SK-N-SH treated with all-trans-retinoic acid at 6 μM for 48 hours (cell line): ENCODE results near the gene GYG1.

Experiments
- ARNTL ChIP-seq: fragments of 450-650 bp; formaldehyde crosslinking; IDR thresholded peaks from 2 replicates; pipeline ENCODE4 v1.5.0; 2020; ENCODE audit warnings: low read depth, mild to moderate bottlenecking, moderate library complexity, borderline replicate concordance
- BACH2 ChIP-seq: fragments of 250-450 bp; sonication (Bioruptor Pico); IDR thresholded peaks from 2 replicates; pipeline ENCODE4 v1.9.0; 2021; ENCODE audit warnings: mild to moderate bottlenecking, borderline replicate concordance
- CSDC2 ChIP-seq: fragments of 250-450 bp; sonication (Bioruptor Pico); IDR thresholded peaks from 2 replicates; pipeline ENCODE4 v1.5.0; 2020; ENCODE audit warnings: mild to moderate bottlenecking, moderate library complexity
- ESRRG ChIP-seq: fragments of 250-450 bp; sonication (Bioruptor Pico); IDR thresholded peaks from 2 replicates; pipeline ENCODE4 v1.6.1; 2021; ENCODE audit warnings: mild to moderate bottlenecking
- ISL1 ChIP-seq: fragments of 250-450 bp; sonication (Bioruptor Pico); IDR thresholded peaks from 2 replicates; pipeline ENCODE4 v2.1.2; 2022; ENCODE audit warnings: mild to moderate bottlenecking, moderate library complexity
- OSR1 ChIP-seq: fragments of 250-450 bp; sonication (Bioruptor Pico); IDR thresholded peaks from 2 replicates; pipeline ENCODE4 v1.8.0; 2022; ENCODE audit warnings: moderate library complexity, mild to moderate bottlenecking, inconsistent platforms
- PPARA ChIP-seq: fragments of 250-450 bp; sonication (Bioruptor Pico); IDR thresholded peaks from 2 replicates; pipeline ENCODE4 v1.5.0; 2020; ENCODE audit warnings: mild to moderate bottlenecking, borderline replicate concordance
- RARB ChIP-seq: fragments of 250-450 bp; sonication (Bioruptor Pico); IDR thresholded peaks from 2 replicates; pipeline ENCODE4 v1.8.0; 2021; ENCODE audit warnings: mild to moderate bottlenecking, moderate library complexity
- SNAI2 ChIP-seq: fragments of 250-450 bp; sonication (Bioruptor Pico); IDR thresholded peaks from 2 replicates; pipeline ENCODE4 v1.5.0; 2020; ENCODE audit warnings: mild to moderate bottlenecking, moderate library complexity
- TOX ChIP-seq: fragments of 250-450 bp; sonication (Bioruptor Pico); IDR thresholded peaks from 2 replicates; pipeline ENCODE4 v1.8.0; 2021; ENCODE audit warnings: mild to moderate bottlenecking, moderate library complexity, borderline replicate concordance
- TF ChIP-seq, protein P1 (sequence below): fragments of 250-450 bp; sonication (Bioruptor Pico); IDR thresholded peaks from 2 replicates; pipeline ENCODE4 v1.8.0; 2020; ENCODE audit warnings: mild to moderate bottlenecking, moderate library complexity, borderline replicate concordance
- TF ChIP-seq, protein P2 (sequence below): fragments of 250-450 bp; sonication (Bioruptor Pico); IDR thresholded peaks from 2 replicates; pipeline ENCODE4 v1.5.1; 2020; ENCODE audit warnings: low read depth, mild to moderate bottlenecking, moderate library complexity
- TF ChIP-seq, protein P3 (sequence below): fragments of 250-450 bp; sonication (Bioruptor Pico); IDR thresholded peaks from 2 replicates; pipeline ENCODE4 v1.8.0; 2021; ENCODE audit warnings: low read depth, mild to moderate bottlenecking, moderate library complexity, borderline replicate concordance

DNA sequence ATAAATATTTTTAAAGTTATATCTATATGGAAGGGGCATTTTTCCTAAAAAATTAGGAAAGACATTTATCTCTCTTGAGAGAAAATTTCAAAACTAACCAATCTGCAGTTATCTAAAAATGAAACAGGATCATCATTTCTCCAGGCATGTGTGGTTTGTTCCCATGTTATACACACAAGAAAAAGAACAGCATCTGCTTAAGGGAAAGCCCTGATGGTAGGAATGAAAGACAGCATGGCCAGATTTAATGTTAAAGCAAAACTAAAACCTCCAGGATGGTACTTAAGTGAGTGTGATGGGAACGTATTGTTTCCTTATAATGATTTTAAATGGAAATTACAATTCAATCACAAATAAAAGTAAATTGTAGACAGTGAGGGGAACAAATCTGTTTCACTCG lies 46.2 kb upstream of the GYG1 start:
- TF ChIP-seq, protein P1, sequence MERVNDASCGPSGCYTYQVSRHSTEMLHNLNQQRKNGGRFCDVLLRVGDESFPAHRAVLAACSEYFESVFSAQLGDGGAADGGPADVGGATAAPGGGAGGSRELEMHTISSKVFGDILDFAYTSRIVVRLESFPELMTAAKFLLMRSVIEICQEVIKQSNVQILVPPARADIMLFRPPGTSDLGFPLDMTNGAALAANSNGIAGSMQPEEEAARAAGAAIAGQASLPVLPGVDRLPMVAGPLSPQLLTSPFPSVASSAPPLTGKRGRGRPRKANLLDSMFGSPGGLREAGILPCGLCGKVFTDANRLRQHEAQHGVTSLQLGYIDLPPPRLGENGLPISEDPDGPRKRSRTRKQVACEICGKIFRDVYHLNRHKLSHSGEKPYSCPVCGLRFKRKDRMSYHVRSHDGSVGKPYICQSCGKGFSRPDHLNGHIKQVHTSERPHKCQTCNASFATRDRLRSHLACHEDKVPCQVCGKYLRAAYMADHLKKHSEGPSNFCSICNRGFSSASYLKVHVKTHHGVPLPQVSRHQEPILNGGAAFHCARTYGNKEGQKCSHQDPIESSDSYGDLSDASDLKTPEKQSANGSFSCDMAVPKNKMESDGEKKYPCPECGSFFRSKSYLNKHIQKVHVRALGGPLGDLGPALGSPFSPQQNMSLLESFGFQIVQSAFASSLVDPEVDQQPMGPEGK (CRISPR knock-in tag) = no peak
- TF ChIP-seq ISL1 (CRISPR knock-in tag) (no peak), ARNTL (CRISPR knock-in tag) (no peak), PPARA (CRISPR knock-in tag) (no peak), SNAI2 (CRISPR knock-in tag) (no peak), OSR1 (CRISPR knock-in tag) (no peak), ESRRG (CRISPR knock-in tag) (no peak), TOX (no peak), BACH2 (CRISPR knock-in tag) (no peak), RARB (CRISPR knock-in tag) (no peak), CSDC2 (CRISPR knock-in tag) (no peak)
- TF ChIP-seq, protein P2, sequence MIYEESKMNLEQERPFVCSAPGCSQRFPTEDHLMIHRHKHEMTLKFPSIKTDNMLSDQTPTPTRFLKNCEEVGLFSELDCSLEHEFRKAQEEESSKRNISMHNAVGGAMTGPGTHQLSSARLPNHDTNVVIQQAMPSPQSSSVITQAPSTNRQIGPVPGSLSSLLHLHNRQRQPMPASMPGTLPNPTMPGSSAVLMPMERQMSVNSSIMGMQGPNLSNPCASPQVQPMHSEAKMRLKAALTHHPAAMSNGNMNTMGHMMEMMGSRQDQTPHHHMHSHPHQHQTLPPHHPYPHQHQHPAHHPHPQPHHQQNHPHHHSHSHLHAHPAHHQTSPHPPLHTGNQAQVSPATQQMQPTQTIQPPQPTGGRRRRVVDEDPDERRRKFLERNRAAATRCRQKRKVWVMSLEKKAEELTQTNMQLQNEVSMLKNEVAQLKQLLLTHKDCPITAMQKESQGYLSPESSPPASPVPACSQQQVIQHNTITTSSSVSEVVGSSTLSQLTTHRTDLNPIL = no peak
- TF ChIP-seq, protein P3, sequence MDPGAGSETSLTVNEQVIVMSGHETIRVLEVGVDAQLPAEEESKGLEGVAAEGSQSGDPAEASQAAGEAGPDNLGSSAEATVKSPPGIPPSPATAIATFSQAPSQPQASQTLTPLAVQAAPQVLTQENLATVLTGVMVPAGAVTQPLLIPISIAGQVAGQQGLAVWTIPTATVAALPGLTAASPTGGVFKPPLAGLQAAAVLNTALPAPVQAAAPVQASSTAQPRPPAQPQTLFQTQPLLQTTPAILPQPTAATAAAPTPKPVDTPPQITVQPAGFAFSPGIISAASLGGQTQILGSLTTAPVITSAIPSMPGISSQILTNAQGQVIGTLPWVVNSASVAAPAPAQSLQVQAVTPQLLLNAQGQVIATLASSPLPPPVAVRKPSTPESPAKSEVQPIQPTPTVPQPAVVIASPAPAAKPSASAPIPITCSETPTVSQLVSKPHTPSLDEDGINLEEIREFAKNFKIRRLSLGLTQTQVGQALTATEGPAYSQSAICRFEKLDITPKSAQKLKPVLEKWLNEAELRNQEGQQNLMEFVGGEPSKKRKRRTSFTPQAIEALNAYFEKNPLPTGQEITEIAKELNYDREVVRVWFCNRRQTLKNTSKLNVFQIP (CRISPR knock-in tag) = no peak
